CD4-positive, alpha-beta T cell treated with Interleukin-15 for 4 hours (primary cell): ENCODE data around the gene RABGAP1L.
"Not testable (repeated sequence)": the region's sequence is repeated elsewhere in the genome, so short reads cannot be mapped to it uniquely, and the experiment has no call there.

Experiments used
- DNase-seq: peaks from one replicate; pipeline ENCODE4 v3.0.0-alpha.2; 2020; ENCODE audit warnings: low spot score

RABGAP1L gene

GRCh38 chr1:174580801-174581200, 421.5 kb downstream of the RABGAP1L start:
- DNase-seq, result no peak

- no peak for DNase-seq
These were observed 424.0 kb downstream of the RABGAP1L start for GRCh38 chr1:174583316-174583715.

GRCh38 chr1:174584071-174584470, 424.8 kb downstream of the RABGAP1L start:
- DNase-seq, result no peak

DNA sequence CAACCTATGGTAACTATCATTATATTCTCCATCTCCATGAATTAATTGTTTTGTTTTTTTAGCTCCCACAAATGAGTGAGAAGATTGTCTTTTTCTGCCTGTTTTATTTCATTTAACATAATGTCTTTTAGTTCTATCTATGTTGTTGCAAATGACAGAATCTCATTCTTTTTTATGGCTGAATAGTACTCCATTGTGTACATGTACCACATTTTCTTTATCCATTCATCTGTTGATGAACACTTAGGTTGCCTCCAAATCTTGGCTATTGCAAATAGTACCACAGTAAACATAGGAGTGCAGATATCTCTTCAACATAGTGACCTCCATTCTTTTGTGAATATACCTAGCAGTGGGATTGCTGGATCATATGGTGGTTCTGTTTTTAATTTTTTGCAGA, 429.3 kb downstream of the RABGAP1L start:
- not testable (repeated sequence) for DNase-seq

GRCh38 chr1:174605198-174605597, 445.9 kb downstream of the RABGAP1L start:
- no peak for DNase-seq

DNA sequence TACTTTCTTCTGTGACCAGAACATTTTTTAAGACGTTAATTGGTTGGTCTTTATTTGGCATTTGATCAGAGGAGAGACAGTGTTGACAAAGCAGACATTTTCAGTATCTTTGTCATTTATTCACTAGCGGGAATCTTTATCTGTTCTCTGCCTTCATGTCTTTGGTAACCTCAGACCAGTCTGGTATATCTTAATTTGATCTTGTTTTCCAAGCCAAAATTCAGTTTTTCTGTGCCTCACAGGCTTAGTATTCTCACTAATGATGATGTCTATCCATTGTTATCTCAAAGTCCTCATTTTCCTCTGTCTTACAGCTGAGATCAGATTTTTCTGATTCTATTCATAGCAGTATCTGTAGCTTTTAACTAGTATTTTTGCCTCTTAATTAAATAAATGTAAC, 447.2 kb downstream of the RABGAP1L start:
- DNase-seq, result no peak

DNA sequence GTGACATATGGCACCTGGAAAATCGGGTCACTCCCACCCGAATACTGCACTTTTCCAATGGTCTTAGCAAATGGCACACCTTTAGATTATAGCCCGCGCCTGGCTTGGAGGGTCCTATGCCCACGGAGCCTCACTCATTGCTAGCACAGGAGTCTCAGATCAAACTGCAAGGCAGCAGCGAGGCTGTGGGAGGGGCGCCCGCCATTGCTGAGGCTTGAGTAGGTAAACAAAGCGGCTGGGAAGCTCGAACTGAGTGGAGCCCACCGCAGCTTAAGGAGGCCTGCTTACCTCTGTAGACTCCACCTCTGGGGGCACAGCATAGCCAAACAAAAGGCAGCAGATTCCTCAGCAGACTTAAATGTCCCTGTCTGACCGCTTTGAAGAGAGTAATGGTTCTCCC, 458.6 kb downstream of the RABGAP1L start:
- not testable (repeated sequence) for DNase-seq

DNA sequence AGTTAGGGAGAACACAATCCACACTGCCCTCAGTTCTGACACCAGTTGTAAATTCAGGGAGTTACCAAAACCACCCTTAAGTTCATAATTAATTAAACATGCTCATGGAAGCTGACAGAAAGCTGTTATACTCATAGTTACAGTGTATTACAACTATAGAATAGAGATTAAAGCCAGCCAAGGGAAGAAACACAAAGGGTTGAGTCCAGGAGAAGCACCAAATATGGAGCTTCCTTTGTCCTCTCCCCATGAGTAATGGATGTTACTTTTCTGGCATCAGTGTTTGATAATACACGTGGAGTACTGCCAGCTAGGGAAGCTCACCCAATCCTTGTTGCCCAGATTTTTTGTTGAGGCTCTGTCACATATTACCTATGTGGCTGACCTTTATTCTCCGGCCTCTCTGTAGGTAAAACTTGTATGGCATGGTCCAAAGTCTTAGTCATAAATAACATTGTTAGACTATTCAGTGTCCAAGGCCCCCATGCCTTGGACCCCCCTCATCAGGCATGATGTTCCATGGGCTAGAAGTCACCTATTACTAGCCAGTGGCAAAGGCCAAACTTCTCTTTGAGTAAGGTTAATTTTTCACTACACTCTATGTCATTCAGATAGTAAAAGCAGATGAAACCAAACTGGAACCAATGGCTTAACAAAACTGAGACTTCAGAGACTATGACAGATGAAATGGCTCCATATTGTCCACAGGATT, 464.2 kb downstream of the RABGAP1L start:
- DNase-seq, result no peak

GRCh38 chr1:174626031-174627025, 467.0 kb downstream of the RABGAP1L start:
- DNase-seq, result no peak

GRCh38 chr1:174637487-174637886, 478.2 kb downstream of the RABGAP1L start:
- DNase-seq, result no peak

DNA sequence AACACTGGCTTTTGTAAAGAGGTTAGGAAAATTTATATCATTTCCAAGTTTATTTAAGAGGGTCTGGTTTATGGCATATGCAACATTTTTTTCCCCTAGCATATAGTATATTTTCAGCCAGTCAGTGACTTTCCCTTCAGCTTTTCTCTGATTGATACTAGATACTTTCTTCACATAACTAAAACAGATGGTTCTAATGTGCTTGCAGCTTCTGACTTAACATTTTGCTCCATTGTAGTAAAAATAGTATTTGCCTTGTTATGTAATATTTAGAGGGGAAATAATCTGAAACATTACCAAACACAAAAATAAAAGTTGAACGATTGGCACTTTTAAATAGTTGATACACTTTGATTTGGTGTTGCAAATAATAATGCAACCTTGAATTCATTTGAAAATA, 480.1 kb downstream of the RABGAP1L start:
- no peak for DNase-seq

GRCh38 chr1:174640783-174641182, 481.5 kb downstream of the RABGAP1L start:
- DNase-seq, result no peak

GRCh38 chr1:174642393-174642792, 483.1 kb downstream of the RABGAP1L start:
- DNase-seq, result no peak

GRCh38 chr1:174643206-174643605, 483.9 kb downstream of the RABGAP1L start:
- DNase-seq, result no peak

- DNase-seq, result not testable (repeated sequence)
These were observed 490.3 kb downstream of the RABGAP1L start for GRCh38 chr1:174649572-174649971.

GRCh38 chr1:174652569-174653280, 493.4 kb downstream of the RABGAP1L start:
- DNase-seq, result no peak

- no peak for DNase-seq
These were observed 495.2 kb downstream of the RABGAP1L start for GRCh38 chr1:174654560-174654959.

- no peak for DNase-seq
These were observed 497.2 kb downstream of the RABGAP1L start for GRCh38 chr1:174656409-174657059.

DNA sequence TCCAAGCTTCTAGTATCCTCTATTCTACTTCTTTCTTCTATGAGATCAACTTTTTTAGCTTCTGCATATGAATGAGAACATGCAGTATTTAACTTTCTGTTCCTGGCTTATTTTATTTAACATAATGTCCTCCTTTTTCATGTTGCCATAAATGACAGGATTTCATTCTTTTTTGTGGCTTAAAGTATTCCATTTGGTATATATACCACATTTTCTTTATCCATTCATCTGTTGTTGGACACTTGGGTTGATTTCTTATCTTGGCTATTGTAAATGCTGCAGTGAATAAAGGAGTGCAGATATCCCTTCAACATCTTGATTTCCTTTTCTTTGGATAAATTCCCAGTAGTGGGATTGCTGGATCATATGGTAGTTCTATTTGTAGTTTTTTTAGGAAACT, 498.1 kb downstream of the RABGAP1L start:
- DNase-seq, result no peak

DNA sequence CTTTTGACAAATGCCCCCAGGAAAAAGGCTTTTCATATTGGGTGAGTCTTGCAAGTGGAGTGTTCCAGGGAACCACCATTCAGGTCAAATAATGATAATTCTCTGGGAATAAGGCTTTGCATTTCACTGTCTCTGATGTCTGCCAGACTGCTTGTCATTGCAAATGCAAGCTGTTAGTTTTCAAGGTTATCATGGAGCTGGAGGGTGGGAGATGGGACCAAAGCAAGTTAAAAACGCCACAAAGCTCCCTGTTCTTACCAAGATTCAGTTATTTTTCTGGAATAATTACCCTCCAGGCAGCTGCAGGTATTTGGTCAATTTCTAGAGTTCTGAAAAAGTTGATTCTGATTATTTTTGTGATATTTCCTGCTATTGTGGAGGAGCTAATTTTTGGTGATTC, 498.6 kb downstream of the RABGAP1L start:
- no peak for DNase-seq

DNA sequence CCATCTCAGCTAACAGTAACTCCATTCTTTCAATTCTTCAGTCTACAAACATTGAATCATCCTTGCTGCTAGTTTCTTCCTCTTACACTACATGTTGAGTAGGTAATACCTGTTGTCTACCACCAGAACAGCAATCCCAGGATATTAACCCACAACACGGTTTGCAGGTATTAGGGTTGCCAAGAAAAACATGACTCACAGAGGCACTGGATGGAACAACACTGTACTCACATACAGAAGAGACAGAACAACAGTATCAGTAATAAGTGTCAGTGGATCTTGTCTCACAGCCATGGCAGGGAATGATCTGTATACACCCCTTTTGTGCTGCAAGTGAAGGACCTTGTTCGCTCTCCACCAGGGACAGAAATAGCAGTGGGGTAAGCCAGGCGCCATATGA, 500.5 kb downstream of the RABGAP1L start:
- no peak for DNase-seq

GRCh38 chr1:174660476-174660875, 501.2 kb downstream of the RABGAP1L start:
- DNase-seq, result no peak
